Panc1 (cell line): ENCODE data around the gene FAM13B.

ENCODE experiments used
- CTCF ChIP-seq: fragments of 450-650 bp; IDR thresholded peaks from 2 replicates; pipeline ENCODE4 v1.5.1; 2017; ENCODE audit warnings: mild to moderate bottlenecking
- POLR2AphosphoS5 ChIP-seq: IDR thresholded peaks from 2 replicates; pipeline ENCODE4 v1.6.1; 2012; ENCODE audit warnings: mild to moderate bottlenecking, low read depth, low read length, moderate library complexity
- REST ChIP-seq, 2 experiments: IDR thresholded peaks; 2 replicates each; pipeline ENCODE4 v1.6.1; 2011 to 2012; ENCODE audit warnings: low read depth in 2 of 2, control low read depth in 1 of 2, low read length in 1 of 2, mild to moderate bottlenecking in 1 of 2, moderate library complexity in 1 of 2; ENCODE audit not compliant: insufficient read depth in 1 of 2
- TCF7L2 ChIP-seq: IDR thresholded peaks from 2 replicates; pipeline ENCODE4 v1.6.1; 2011; ENCODE audit warnings: mild to moderate bottlenecking, low read depth, low read length, inconsistent platforms

GRCh38 chr5:138078006-138078643 is 45.2 kb upstream of the FAM13B start:
- TF ChIP-seq CTCF (no peak), REST (IDR thresholded peaks at IDR 0.05; ENCODE audit: insufficient read depth in 1 of 2, low read depth in 2 of 2, low read length in 1 of 2) (no peak), POLR2AphosphoS5 (no peak), TCF7L2 (no peak)
